GM12872 (cell line): ENCODE data around the gene NOS1AP.

ENCODE experiments used
- CTCF ChIP-seq: IDR thresholded peaks from 3 replicates; pipeline ENCODE4 v1.5.1; 2011; ENCODE audit warnings: low read depth, mild to moderate bottlenecking, low read length, moderate library complexity; ENCODE audit not compliant: insufficient read depth

Gene NOS1AP

GRCh38 chr1:162366149-162366548, 296.7 kb downstream of the NOS1AP start:
- no peak for TF ChIP-seq CTCF

GRCh38 chr1:162366671-162367070, 297.2 kb downstream of the NOS1AP start:
- no peak for TF ChIP-seq CTCF

GRCh38 chr1:162367073-162367472, 297.6 kb downstream of the NOS1AP start:
- TF ChIP-seq CTCF: no peak

- TF ChIP-seq CTCF: no peak
These were observed 298.3 kb downstream of the NOS1AP start for GRCh38 chr1:162367772-162368171.

GRCh38 chr1:162368451-162368850, 299.0 kb downstream of the NOS1AP start:
- TF ChIP-seq CTCF: no peak

- TF ChIP-seq CTCF: no peak
These were observed 300.1 kb downstream of the NOS1AP start for GRCh38 chr1:162369571-162369970.

GRCh38 chr1:162370161-162370560, 300.7 kb downstream of the NOS1AP start:
- no peak for TF ChIP-seq CTCF

GRCh38 chr1:162370721-162371120, 301.2 kb downstream of the NOS1AP start:
- no peak for TF ChIP-seq CTCF
